Cardiac fibroblast (primary cell): ENCODE results near the gene COBL.

Experiments
- DNase-seq, 2 donors: peaks; one replicate each; pipeline versions ENCODE4 v3.0.0 to v3.0.0-alpha.2; 2010; ENCODE audit warnings: low read depth in 2 of 2
- H3K4me3 ChIP-seq, 2 donors: replicated peaks in 1 of 2; 1 replicate in 1 of 2; 2 replicates in 1 of 2; pipeline ENCODE4 v1.5.1; 2011; ENCODE audit warnings: low read depth in 2 of 2, low read length in 2 of 2, mild to moderate bottlenecking in 2 of 2, moderate library complexity in 1 of 2
- CTCF ChIP-seq: IDR thresholded peaks from one replicate; pipeline ENCODE4 v1.5.1; 2011; ENCODE audit warnings: low read depth, mild to moderate bottlenecking, low read length, inconsistent platforms

Gene COBL

GRCh38 chr7:51132661-51133060 lies 183.9 kb downstream of the COBL start:
- H3K4me3 ChIP-seq = no peak overlapping the region
- TF ChIP-seq CTCF = no peak
- no peak for DNase-seq

GRCh38 chr7:51129527-51130472 lies 186.8 kb downstream of the COBL start:
- DNase-seq = no peak
- TF ChIP-seq CTCF = no peak
- H3K4me3 ChIP-seq = no peak overlapping the region

- DNase-seq = no peak
- H3K4me3 ChIP-seq = no peak overlapping the region
- TF ChIP-seq CTCF = no peak
Measured at GRCh38 chr7:51128545-51129435, 187.8 kb downstream of the COBL start.

- TF ChIP-seq CTCF = no peak
- no peak for DNase-seq
- no peak overlapping the region for H3K4me3 ChIP-seq
Measured at GRCh38 chr7:51127618-51127904, 189.0 kb downstream of the COBL start.

- TF ChIP-seq CTCF = no peak
- H3K4me3 ChIP-seq = no peak overlapping the region
- no peak for DNase-seq
Measured at GRCh38 chr7:51126813-51127617, 189.6 kb downstream of the COBL start.

- no peak for TF ChIP-seq CTCF
- no peak overlapping the region for H3K4me3 ChIP-seq
- DNase-seq = no peak
Measured at GRCh38 chr7:51126324-51126723, 190.3 kb downstream of the COBL start.
